Amniotic epithelial cell (primary cell): Measurements from ENCODE around the gene GSTM1.
"Not testable (repeated sequence)": the region's sequence is repeated elsewhere in the genome, so short reads cannot be mapped to it uniquely, and the experiment has no call there.

Experiments used
- DNase-seq: peaks from one replicate; pipeline ENCODE4 v3.0.0-alpha.2; 2010; ENCODE audit warnings: low read depth

The GSTM1 gene

DNA sequence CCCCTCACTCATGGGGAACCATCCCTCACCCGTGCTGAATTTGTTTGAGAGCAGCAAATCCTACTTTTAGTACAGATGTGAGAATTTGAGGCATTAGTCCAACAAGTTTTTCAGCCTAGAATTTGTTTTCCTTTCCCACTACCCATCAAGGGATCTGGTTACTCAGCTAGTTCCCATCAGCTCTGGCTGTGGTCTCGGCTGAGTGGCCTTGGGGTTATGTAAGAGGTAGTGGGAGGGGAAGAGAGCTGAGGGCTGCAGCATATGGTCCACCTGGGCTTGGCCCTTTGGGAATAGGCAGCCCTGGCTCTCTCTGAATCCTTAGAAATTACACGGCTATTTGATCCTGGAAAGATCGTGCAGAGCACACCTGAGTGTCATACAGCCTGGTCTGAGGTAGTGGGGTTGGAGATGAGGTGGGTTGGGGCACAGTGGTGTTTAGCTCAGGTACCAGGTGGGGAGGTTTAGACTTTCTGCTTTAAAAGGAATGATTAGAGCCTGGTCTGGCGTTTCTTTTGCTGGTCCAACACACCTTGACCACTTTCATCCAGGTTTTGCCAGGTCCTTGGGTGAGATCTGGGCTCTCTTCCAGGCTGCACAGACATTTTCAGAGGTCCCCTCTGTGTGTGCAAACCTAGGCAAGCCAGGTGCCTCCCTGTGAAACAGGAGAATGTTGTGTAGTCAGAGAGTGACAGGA lies 27.5 kb upstream of the GSTM1 start:
- peak; percentile 58 for DNase-seq

DNA sequence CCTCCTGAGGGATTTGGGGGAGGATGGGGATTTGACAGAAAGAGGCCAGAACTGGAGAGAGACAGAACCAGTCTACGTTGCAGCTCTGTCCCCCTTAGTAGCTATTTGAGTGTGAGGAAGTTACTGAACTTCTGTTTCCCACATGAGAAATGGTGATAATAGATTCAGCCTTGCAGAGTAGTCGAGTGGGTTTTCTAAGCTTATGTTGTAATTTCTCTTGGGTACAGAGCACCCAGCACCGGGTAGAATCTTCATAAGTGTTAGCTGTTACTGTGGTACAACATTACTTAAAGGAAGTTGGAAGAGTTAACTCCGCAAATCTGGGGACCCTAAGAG lies 27.0 kb upstream of the GSTM1 start:
- not testable (repeated sequence) for DNase-seq

- DNase-seq, result no peak
These were observed 26.2 kb upstream of the GSTM1 start for GRCh38 chr1:109661391-109661790.

DNA sequence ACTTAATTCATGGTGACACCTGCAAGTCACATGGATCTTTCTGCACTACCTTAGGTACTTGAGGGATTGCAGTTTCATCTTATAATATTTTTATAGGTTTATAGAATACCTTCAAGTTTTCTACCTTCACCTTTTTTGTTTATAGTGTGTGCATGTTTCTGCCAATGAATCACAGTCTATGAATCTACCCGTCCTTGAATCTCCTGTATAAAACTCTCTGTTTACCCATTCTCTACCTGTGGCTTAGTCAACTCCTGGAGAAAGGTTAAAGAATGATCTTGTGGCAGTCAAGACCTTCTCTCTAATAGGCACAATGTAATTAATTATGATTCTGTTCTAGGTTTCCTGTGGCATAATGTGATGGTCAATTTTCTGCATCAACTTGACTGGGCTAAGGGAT lies 22.9 kb upstream of the GSTM1 start:
- DNase-seq, result no peak

DNA sequence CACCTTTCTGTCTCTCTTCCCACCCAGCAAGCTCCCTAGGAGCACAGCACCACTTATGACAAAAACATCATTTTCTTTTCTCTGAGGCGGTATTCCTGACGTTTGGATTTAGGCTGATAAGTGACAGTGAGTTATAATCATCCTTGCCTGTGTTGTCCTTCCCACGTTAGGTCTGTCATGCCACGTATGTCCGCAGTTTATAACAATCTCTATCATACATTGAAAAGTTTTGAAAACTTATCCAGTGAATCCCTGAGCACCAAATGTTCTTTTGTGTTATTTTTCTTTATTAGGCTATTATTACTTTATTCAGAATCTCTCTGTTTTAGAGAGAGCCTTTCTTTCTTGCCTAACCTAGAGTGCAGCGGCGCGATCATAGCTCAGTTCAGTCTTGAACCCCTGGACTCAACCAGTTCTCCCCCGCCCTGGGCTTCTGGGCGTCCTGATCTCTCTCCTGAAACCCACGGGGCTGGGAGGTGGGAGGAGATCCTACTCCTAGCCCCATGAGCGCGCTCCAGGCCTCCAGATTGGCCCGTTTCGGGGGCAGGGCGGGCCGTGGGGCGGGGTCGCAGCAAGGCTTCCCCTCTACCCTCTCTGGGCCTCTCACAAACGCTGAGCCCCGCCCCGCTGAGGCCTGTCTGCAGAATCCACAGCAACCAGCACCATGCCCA lies 20.0 kb upstream of the GSTM1 start, which contains the start of gene GSTM2:
TSS of gene GSTM2 (plus strand) at position 606 of the 671 bp plus-strand sequence. CDS start at position 665, 59 bp downstream.
- peak; percentile 85 for DNase-seq

GRCh38 chr1:109668123-109668775 lies 19.4 kb upstream of the GSTM1 start:
- DNase-seq, result no peak

- DNase-seq, result no peak
These were observed 18.2 kb upstream of the GSTM1 start for GRCh38 chr1:109669246-109669948.

DNA sequence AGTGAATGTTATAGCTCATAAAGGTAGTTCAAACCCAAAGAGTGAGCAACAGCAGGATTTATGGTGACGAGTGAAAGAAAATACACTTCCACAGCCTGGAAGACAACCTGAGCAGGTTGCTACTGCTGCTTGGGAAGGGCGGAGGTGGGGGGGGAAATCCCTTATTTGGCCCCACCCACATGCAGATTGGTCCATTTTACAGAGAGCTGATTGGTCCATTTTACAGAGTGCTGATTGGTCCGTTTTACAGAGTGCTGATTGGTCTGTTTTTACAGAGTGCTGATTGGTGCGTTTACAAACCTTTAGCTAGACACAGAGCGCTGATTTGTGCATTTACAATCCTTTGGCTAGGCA lies 17.7 kb upstream of the GSTM1 start:
- not testable (repeated sequence) for DNase-seq

DNA sequence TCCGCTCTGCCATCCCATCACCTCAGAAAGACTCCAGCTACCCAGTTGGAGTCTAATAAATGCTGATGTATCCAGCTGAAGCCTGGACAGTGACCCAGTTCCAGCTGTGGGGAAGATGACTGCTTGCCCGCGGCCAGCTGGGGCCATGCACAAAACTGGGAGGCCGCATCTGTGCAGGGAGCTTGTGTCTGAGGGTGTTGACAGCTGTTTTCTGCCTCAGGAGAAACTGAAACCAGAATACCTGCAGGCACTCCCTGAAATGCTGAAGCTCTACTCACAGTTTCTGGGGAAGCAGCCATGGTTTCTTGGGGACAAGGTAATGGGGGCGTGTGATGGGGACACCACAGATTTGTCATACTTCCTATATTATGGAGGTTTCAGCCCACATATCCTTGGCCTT lies 16.6 kb upstream of the GSTM1 start:
- DNase-seq, result no peak

DNA sequence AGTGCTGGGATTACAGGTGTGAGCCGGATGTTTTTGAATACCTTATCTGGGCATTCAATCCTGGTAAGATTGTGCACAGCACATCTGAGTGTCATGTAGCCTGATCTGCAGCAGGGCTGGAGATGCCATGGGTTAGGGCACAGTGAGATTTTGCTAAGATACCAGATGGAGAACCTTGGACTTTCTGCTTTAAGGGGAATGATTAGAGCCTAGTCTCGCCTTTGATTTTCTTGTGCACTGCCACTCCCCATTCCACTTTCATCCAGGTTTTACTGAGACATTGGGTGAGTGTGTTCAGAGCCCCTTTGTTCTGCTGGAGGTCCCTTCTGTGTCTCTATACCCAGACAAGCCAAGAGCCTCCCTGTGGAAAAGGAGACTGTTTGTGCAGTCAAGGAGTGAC lies 13.8 kb upstream of the GSTM1 start:
- not testable (repeated sequence) for DNase-seq

DNA sequence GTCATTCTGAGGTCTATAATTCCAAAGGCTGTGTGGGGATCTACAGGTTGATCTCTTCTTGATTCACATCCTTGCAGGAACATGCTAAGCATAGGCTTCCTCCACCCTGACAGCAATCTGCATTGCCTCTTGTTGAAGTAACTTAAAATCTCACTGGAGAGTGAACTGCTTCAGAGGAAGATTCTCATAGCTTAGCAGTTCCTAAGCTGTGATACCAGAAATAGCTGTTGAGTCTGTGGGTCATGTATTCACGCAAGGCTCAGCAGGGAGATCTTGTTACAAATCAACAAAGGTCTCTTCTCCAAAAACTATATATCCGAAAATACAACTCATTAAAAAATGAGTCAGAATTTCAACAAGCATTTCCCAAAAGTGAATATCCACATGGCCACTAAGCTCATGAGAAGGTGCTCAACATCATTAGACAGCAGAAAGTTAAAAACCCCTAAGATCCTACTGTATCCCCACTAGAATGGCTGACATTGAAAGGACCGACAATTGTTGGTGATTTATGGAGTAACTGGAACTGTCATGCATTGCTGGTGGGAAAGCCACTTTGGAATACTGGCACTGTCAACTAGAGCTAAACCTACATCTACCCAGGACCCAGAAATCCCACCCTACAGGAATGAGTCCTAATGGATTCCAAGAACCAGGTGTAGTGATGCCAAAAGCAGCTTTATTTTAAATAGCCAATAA lies 10.8 kb upstream of the GSTM1 start:
- not testable (repeated sequence) for DNase-seq

DNA sequence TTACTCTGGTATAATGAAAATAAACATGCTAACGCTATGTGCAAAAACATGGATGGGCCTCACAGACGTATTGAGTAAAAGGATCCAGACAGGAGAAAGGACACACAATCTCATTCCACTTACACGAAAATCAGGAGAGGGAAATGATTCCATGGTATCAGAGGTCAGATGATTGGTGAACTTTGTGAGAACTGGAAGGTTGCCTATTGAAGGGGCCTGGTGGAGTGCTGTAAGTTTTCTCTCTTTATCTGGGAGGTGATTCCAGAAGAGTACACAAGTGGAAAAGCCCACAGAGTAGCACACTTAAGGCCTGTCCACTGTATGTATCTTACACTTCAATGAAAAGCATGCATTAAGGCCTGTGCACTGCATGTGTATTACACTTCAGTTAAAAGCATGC lies 10.2 kb upstream of the GSTM1 start:
- no peak for DNase-seq

GRCh38 chr1:109678637-109679036 lies 9.0 kb upstream of the GSTM1 start:
- DNase-seq, result not testable (repeated sequence)

- DNase-seq, result not testable (repeated sequence)
These were observed 2.8 kb upstream of the GSTM1 start for GRCh38 chr1:109684777-109685176.

GRCh38 chr1:109685399-109685798 lies 2.2 kb upstream of the GSTM1 start:
- not testable (repeated sequence) for DNase-seq

GRCh38 chr1:109685890-109686289 lies 1.7 kb upstream of the GSTM1 start:
- not testable (repeated sequence) for DNase-seq

DNA sequence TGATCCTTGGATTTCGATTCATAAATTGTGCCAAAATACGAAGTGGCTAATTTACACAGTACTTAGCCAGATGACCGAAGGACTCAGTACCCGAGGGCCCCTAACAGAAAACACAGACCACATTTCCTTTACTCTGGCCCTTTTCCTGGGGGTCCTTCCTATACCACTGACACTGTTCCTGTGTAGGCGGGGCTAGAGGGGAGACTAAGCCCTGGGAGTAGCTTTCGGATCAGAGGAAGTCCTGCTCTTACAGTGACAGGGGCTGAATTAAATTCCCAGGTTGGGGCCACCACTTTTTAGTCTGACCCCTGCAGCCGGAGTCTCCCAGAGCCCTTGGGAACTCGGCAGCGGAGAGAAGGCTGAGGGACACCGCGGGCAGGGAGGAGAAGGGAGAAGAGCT lies 508 bp upstream of the GSTM1 start:
- not testable (repeated sequence) for DNase-seq

DNA sequence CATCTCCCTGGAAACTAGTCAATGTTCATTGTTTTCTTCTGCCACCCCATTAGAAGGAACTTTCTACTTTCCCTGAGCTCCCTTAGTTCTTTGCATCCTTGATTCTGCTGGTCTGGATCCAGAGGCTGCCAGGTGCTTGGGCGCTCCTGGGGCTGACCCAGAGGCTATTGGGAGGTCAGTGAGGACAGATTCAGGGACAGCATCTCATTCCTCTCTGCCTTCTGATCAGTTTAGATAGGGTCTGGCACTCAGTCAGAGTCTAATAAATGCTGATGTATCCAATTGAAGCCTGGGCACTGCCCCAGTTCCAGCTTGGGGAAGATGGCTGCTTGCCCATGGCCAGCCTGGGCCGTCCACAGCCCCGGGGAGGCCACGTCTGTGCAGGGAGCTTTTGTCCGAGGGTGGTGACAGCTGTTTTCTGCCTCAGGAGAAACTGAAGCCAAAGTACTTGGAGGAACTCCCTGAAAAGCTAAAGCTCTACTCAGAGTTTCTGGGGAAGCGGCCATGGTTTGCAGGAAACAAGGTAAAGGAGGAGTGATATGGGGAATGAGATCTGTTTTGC lies 2.3 kb downstream of the GSTM1 start:
- DNase-seq, result no peak

DNA sequence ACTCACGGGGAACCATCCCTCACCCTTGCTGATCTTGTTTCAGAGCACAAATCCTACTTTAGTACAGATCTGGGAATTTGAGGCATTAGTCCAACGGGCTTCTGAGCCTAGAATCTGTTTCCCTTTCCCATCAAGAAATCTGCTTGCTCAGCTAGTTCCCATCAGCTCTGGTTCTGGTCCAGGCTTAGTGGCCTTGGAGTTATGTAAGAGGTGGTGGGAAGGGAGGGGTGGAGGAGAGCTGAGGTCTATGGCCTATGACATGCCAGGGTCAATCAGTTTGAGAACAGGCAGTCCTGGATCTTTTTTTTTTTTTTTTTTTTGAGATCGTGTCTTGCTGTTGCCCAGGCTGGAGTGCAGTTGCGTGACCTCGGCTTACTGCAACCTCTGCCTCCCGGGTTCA lies 4.1 kb downstream of the GSTM1 start:
- DNase-seq, result peak; percentile 27

DNA sequence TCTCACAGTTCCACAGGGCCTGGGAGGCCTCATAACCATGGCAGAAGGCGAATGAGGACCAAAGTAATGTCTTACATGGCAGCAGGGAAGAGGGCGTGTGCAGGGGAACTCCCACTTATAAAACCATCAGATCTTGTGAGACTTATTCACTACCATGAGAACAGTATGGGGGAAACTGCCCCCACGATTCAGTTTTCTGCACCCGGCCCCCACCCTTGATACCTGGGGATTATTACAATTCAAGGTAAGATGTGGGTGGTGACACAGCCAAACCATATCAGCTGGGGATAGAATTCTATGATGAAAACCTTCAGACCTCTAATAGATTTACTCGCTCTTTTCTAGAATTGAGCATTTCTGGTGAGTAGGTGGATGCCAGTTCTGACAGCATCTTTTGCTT lies 6.8 kb downstream of the GSTM1 start:
- DNase-seq, result not testable (repeated sequence)

GRCh38 chr1:109695138-109695537 lies 7.5 kb downstream of the GSTM1 start:
- DNase-seq, result peak; percentile 44

GRCh38 chr1:109697066-109697465 lies 9.4 kb downstream of the GSTM1 start:
- DNase-seq, result no peak
